Epithelial cell of esophagus (primary cell): ENCODE measurements around the gene TCAIM.

Source experiments
- DNase-seq: peaks from one replicate; pipeline ENCODE4 v3.0.0; 2010; ENCODE audit warnings: low read depth
- H3K4me3 ChIP-seq: 2 replicates; pipeline ENCODE4 v1.5.1; 2011; ENCODE audit warnings: mild to moderate bottlenecking, low read length, control low read depth
- CTCF ChIP-seq: IDR thresholded peaks from 2 replicates; pipeline ENCODE4 v1.5.1; 2011; ENCODE audit warnings: low read depth, mild to moderate bottlenecking, low read length, control low read depth, inconsistent platforms; ENCODE audit not compliant: insufficient read depth; ENCODE audit errors: missing control alignments

The TCAIM gene

GRCh38 chr3:44444437-44444836, 105.9 kb downstream of the TCAIM start:
- H3K4me3 ChIP-seq, result no peak overlapping the region
- no peak for DNase-seq
- TF ChIP-seq CTCF, result no peak

DNA sequence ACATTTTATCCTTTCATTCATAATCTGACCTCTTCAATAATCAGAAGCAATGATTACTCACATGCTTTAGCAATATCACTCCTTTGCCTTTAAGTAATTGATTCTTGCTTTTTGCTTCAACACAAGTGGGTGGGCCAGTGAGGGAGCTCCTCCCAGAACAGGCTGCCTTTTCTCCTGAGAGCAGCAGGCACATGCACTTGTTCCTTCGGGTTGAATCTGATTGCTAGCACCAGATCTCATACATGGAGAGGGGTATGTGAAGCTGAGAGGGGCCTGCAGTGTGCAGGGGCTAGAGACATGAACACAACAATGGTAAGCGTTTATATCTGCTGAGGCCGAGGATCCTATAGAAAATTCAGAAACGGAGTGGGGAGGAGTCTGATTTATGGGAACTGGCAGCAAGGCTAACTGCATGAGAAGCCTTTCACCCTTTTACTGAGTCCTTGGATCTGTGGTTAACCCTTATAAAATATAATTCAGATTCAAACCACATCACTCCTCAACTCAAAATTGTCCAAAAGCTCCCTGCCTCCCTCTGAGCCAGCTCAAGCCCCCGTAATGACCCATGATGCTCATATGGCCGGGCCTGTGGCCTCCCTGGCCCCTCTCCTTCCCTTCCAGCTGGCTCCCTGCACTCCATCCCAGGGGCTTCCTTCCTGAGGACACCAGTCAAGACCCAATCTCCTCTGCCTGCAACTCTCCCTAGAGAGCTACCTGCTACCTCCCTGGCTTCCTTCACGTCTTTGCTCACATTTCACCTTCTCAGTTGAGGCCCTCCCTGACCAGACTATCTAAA, 106.5 kb downstream of the TCAIM start:
- DNase-seq, result no peak
- TF ChIP-seq CTCF, result no peak
- no peak overlapping the region for H3K4me3 ChIP-seq

- TF ChIP-seq CTCF, result no peak
- no peak for DNase-seq
- no peak overlapping the region for H3K4me3 ChIP-seq
These were observed 107.2 kb downstream of the TCAIM start for GRCh38 chr3:44445786-44446185.

DNA sequence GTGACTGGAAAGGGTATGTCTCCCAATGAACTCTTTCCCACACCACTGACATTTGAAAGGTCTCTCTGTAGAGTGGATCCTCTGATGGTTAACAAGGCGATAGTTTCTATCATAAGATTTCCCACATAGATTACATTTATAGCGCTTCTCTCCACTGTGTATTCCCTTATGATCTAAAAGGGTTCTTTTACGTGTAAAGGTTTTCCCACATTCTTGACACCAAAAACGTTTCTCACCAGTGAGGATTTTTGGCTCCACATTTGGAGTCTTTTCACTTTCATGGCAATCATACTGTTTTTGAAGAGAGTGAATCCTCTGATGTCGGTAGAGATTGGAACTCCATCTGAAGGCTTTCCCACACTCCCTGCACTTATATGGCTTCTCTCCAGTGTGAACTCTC, 108.4 kb downstream of the TCAIM start:
- no peak for TF ChIP-seq CTCF
- no peak for DNase-seq
- H3K4me3 ChIP-seq, result no peak overlapping the region

DNA sequence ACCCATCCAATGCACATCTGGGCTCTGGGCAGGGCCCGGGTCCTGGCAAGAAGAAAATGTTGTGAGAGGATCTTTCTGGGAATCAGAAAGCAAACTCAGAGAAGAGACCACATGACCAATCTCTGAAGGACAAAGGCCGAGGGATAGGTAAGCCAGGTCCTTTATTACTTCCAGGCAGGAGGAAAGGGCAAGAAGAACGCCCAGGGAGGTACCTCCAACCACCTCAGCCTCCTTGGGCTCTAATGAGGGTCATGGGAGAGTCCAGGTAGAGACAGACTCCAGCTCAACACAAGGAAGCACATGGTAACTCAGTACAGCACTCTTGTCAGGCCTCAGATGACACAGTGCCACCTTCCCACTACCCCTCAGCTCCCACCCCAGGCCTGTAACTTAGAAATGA, 112.9 kb downstream of the TCAIM start:
- TF ChIP-seq CTCF, result no peak
- no peak overlapping the region for H3K4me3 ChIP-seq
- no peak for DNase-seq

- no peak for DNase-seq
- no peak overlapping the region for H3K4me3 ChIP-seq
- TF ChIP-seq CTCF, result no peak
These were observed 115.7 kb downstream of the TCAIM start for GRCh38 chr3:44454258-44454657.

GRCh38 chr3:44455318-44455717, 116.8 kb downstream of the TCAIM start:
- no peak overlapping the region for H3K4me3 ChIP-seq
- DNase-seq, result no peak
- no peak for TF ChIP-seq CTCF
